GM19043 (cell line): Measurements from ENCODE around the gene GABRR3.
"Not testable (repeated sequence)": the region's sequence is repeated elsewhere in the genome, so short reads cannot be mapped to it uniquely, and the experiment has no call there.

Experiments
- ATAC-seq: cut with Tn5 transposase; IDR thresholded peaks from one replicate; pipeline ENCODE4 v1.9.1; 2021; ENCODE audit warnings: low read depth; ENCODE audit not compliant: unreplicated experiment

GABRR3 gene

DNA sequence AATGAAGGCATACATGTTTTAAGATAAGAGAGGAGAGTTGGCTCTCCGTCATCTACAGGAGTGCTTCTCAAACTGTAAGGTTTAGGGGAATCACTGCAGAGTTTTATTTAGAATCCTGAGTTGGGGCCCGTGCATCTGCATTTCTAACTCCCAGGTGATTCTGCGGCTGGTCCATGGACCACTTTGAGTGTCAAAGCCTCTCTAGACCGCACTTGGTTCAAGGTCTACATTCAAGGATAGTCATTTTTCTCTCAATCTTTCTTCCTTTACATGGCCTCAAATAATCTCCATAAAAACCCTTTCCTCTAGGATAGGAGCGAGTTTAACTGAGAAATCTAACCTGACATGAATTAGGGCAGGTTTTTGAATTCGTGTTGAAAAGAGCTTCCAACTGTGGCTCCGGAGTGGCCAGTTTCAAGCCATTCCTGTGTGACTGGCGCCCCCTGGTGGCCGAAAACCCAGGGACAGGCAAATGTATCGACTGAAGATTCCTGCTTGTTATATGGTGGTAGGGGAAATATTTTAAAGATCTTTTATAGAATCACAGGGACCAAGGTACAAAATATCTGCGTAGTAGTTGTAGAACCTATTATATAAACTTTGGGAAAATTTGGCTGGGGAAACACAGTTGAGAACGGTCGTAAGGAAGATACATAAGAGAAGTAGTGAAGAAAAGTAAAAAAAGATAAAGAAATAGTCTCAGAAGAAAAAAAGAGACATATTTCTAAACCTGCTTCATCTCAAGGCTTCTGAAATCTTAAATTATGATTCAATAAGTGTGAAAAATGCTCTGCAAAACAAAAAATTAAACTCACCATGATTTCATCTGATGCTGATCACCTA, 11.9 kb downstream of the GABRR3 start:
- ATAC-seq = peak; percentile 53

GRCh38 chr3:98021830-98022560, 13.1 kb downstream of the GABRR3 start:
- ATAC-seq = no peak

DNA sequence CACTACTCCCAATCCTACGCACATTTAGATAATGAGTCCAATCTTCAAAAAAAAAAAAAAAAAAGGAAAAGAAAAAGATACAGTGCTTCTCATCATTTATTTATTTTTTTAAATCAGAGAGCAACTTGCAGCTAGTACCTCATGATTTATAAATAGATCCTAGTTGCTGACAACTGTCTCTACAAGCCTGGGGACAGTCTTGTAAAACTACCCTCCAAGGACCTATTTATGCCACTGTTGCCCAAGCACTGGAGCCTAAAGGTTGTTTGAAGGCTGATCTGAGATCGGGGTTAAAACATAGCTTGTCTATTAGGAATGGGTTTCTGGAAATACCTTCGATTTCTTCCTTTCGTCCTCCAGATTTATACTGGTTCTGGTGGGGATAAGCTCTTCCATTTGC, 14.7 kb downstream of the GABRR3 start:
- no peak for ATAC-seq

GRCh38 chr3:98018301-98018700, 16.8 kb downstream of the GABRR3 start:
- no peak for ATAC-seq

DNA sequence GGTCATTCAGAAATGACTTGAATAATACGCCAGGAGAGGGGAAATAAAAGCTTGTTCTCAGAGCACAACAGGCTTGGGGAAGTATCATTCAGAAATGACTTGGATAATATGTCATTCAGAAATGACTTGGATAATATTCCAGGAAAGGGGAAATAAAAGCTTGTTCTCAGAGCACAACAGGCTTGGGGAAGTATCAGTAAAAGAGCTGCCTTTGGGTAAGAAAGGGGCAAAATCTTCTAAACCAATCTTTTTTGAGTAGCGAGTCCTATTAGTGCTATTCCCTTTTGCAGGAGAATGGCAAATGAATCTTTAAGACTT, 20.9 kb downstream of the GABRR3 start:
- ATAC-seq = no peak

GRCh38 chr3:98013411-98014267, 21.5 kb downstream of the GABRR3 start:
- ATAC-seq = no peak

DNA sequence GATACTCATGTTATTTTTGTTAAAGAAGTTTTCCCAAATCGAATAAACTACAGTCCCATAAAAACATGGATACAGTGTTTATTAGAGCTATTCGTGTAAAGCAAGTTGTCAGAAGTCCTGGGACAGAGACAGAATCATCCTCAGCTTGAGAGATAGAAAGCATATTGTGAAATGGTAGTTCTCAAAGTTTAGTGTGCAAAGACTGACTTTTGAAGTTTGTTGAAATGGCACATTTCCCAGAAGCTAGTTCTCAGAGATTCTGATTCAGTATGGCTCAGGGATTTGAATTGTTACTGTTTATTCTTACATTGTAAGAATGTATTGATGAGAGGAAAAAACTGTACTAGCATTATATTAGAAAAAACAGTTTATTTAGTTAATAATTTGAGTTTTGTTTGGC, 22.1 kb downstream of the GABRR3 start:
- ATAC-seq = no peak

- not testable (repeated sequence) for ATAC-seq
These were observed 24.1 kb downstream of the GABRR3 start for GRCh38 chr3:98010883-98011449.

GRCh38 chr3:98010194-98010882, 24.8 kb downstream of the GABRR3 start:
- ATAC-seq = no peak

GRCh38 chr3:98008855-98009254, 26.3 kb downstream of the GABRR3 start:
- ATAC-seq = peak; percentile 70

DNA sequence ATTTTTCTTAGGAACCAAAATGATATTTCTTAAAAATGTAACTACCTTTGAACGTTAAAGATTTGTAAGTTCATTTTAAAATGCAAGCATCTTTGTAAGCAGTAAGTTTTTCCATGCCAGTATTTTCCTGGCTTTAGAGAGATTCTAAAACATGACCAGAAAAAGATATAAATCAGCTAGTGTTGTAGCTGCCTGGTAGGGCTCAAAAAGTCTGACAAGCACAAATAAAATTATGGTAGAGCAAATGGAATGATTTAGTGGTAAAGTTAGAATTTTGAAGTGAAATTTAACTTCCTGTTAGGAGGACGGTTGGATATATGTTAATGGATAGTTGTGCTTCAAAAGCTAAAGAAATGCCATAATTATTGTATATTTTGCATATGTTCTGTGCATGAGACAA, 29.7 kb downstream of the GABRR3 start:
- no peak for ATAC-seq

DNA sequence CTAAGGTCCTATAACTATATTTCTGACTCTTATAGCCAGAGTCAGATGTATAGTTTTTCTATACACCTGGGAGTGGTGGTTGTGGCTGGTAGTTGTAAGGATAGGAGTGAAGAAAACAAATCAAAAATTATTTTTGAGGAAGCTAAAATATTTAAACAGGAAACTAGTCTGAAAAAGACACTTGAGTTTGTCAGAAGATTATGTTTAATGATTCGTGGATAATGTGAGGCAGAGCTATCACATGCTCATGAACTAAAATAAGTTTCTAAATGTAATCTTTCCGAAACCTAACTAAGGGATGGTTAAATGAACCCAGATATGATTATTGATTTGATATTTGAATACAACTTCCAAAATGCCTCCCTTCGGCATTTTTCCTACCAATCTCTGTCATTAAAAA, 30.4 kb downstream of the GABRR3 start:
- no peak for ATAC-seq

DNA sequence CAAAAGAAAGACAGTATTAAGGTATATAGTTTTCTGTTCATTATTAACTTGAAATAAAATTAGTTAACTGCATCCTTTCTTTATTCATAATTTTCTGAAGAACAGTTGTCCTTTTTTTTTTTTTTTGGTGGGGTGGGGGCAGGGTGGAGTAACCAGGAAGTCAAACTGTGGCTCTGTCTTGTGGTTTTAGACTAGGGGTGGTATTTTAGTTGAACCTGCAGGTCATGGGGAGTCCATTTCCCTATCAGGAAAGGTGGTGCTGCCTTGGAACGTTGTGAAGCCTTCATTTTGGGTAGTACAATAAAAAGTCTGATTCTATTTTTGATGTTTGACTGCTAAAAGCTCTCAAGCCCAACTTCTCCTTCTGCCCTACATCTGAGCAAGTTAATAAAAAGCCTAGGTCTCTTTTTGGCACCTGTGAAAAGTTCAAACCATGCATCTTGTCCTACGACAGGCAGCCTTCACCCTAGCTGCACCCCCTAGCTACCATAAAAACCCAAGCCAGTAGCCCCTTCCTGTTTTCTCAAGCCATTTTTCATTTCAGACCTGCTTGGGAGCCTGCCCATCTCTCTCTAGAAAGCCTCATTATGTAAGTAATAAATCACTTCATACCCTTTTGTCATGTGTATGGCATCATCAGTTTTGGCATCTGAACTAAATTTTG, 31.7 kb downstream of the GABRR3 start:
- ATAC-seq = peak; percentile 73

DNA sequence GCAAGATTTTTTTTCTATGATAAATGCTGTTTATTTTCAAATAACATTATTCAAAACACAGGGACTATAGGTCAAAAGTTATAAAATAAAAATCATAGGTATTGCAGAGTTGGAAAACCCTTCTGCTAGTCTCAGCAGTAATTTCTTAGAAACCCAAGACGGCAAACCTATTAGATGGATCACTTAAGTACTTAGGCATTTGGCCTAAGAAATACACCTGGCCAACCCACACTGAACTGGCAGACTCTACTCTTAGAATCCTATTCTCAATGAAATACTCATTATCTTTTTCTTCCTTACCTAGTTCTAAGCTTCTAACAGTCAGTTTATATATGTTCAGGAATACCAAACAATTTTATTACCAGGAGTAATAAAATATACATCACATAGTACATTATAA, 32.4 kb downstream of the GABRR3 start:
- ATAC-seq = no peak

- ATAC-seq = no peak
These were observed 35.1 kb downstream of the GABRR3 start for GRCh38 chr3:97999994-98000393.

- no peak for ATAC-seq
These were observed 36.0 kb downstream of the GABRR3 start for GRCh38 chr3:97999103-97999502.

DNA sequence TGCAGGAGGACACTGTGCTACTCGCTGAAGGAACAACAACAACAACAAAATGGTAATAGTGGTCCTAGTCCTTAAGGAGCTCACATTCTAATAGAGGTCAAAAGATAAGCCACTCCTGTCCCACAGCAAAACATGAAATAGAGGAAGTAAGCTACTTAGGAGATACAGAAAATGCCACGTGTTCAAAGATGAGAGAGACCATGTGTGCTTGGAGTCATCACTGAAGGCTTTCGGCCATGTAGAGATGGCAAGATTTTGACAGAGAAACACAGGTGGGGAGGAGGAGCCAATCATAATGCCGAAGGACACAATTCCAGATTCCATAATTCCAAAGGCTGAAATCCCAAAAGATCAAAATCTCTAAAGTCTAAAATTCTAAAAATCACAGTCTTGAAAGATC, 38.1 kb downstream of the GABRR3 start:
- no peak for ATAC-seq

- ATAC-seq = no peak
These were observed 40.7 kb downstream of the GABRR3 start for GRCh38 chr3:97994328-97994945.

DNA sequence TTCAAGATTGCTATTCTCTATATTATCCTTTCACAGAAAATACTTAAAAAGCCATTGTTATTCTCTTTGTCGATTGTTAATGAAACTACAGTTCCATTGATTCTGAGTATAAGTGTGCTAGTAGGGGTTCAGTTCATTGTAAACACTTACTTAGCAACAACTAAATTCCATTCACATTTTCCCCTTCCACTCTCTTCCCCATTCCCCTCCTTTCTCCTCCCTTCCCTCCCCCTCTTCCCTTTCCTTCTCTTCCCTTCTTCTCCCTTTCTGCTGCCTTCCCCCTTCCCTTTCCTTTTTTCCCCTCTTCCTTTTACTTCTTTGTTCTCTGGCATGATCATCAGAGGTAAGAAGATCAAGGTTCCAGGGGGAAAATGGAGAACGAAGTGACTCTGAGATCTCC, 41.6 kb downstream of the GABRR3 start:
- ATAC-seq = no peak
